Hippocampal formation (tissue), 2 donors: ENCODE data around the gene TYRO3.
A peak's percentile ranks its signal among the peaks of the same experiment; 100 is the strongest.

Source experiments
- DNase-seq, 2 donors: peaks; one replicate each; lab custom pipeline; 2025; lab: John Stamatoyannopoulos, UW

TYRO3 gene

DNA sequence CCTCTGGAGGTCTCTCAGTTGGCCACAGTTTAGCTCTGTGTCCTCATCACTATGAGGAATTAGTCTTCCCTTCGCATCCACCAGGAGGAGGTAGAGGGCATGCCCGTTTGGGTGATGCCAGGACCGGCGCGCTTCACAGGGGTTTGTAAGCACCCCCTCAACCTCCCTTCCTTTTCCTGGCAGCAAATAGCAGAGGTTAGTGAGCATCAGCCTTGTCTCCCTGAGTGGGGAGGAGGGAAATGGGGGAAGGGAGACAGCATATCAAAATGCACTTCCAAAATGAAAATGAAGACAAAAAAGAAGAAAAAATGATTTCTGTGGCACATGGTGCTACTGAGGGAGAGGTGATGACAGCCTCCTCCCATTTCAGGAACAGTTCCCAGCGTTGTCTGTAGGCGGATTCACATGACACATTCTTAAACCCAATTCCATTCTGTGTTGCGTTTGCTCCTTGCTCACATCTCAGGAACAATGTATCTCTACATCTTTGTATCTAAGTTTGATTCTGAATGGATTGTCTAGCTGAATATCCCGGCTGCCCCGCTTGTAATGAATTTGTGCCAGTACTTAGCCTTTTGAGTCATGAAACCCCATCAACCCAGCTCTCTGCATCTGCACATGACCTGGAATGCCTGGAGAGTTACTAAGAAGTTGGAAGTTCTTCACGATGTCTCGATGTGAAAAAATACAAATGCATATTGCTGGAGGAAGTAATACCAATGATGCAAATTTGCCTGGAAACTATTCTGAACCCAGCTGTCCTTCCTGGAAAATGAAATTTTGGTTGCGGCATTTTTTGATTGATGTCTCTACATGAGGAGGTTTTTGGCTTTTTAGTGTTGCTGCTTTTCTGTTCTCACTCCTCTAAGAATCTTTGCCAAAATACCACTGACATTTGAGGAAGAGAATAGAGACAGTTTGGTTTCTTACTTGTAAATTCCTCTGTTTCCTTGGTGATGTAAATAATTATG is 45.2 kb downstream of the TYRO3 start:
- peak; percentile 67 to 68 for DNase-seq

DNA sequence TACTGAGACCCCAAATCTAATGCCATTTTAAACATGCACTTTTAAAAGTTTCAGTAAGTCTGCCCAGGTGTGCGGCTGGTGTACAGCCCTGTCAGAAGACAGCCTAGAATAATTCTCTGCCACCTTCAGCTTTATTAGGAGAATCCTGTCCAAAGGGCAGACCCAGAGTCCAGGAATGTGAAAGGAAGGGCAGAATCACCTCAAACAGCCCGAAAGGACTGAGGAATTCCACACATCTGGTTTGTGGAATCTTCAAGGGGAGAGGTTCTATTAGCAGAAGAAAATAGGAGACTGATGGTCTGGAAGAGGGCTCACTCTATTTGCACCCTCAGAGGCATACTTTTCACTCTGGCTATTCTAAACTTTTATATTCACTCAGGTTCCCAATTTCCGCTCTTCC is 46.6 kb downstream of the TYRO3 start:
- no peak for DNase-seq

DNA sequence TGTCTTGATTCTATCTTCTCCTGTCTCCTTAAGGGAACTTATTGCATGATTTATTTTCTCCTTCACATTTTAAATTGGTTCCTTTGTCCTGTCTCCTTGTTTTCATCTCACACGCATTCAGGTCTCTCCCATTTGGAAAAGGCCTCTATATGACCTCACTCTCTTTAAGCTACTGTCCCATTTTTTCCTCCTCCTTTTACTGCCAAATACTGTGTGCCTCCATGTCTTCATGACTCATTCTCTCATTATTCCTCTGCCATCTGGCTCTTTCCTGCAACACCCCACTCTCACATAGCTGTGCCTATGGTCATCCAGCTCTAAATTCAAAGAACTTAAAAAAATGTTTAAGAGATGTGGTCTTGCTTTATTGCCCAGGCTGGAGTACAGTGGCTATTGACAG is 48.0 kb downstream of the TYRO3 start:
- DNase-seq: peak in 1 of 2 donors; percentile 13

DNA sequence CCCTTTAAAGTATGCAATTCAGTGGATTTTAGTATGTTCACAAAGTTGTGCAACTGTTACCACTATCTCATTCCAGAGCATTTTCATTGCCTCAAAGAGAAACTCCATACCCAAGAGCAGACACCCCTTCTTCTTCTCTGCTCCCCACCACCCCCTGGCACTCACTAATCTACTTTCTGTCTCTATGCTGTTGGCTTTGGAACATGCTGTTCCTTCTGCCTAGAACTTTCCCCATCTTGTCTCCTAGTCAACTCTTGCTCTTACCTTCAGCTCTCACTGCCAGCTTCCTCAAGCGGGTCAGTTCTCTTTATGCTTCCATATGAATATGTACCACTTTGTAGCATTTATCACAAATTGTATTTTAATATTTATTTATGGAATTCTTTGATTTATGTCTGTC is 50.1 kb downstream of the TYRO3 start:
- no peak for DNase-seq

DNA sequence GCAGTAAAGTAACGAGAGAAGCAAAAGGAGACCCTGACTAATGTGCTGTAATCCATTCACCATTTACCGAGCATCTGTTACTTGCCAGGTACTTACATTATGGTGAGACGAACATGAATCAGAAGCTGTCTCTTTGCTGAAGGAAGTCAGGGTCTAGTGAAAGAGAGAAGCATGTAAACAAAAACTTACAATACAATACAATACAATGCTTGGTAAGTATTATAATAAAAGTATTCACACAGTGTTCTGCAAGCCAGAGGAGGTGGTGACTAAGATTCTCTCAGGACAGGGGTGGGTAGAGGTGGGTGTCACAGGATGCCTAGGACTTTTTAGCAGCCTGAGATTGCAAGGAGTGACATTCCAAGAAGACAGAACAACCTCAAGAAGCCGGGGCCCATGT is 51.0 kb downstream of the TYRO3 start:
- DNase-seq: no peak

DNA sequence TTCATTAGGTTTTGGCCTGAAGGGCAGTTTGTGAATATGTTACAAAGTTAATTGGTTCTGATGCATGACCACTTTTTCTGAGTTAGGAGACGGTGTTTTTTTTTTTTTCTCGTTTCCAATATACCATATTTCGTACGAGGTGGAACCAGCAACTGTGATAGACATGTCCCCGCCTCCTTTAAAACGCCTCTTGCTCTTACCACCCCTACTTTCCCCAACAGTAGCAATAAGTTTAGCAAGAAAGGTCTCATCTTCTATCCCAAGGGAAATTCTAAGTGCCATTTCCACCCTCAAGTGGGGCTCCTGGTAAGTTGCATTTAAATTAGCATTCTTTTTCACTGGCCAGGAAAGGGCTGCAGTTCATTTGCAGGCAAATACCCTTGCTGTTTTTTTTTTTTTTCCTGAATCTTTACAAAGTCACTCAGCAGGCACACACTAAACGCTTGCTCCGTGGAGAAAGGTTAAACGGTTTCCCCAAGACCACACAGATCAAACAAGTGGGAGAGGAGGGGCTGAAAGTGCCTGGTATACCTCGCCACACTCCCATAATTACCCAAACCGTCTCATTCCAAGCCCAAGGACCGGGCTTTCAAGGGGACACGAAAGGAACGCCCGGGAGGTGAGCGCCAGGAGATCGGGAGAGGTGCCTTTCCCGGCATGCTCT is 61.7 kb downstream of the TYRO3 start:
- no peak for DNase-seq

DNA sequence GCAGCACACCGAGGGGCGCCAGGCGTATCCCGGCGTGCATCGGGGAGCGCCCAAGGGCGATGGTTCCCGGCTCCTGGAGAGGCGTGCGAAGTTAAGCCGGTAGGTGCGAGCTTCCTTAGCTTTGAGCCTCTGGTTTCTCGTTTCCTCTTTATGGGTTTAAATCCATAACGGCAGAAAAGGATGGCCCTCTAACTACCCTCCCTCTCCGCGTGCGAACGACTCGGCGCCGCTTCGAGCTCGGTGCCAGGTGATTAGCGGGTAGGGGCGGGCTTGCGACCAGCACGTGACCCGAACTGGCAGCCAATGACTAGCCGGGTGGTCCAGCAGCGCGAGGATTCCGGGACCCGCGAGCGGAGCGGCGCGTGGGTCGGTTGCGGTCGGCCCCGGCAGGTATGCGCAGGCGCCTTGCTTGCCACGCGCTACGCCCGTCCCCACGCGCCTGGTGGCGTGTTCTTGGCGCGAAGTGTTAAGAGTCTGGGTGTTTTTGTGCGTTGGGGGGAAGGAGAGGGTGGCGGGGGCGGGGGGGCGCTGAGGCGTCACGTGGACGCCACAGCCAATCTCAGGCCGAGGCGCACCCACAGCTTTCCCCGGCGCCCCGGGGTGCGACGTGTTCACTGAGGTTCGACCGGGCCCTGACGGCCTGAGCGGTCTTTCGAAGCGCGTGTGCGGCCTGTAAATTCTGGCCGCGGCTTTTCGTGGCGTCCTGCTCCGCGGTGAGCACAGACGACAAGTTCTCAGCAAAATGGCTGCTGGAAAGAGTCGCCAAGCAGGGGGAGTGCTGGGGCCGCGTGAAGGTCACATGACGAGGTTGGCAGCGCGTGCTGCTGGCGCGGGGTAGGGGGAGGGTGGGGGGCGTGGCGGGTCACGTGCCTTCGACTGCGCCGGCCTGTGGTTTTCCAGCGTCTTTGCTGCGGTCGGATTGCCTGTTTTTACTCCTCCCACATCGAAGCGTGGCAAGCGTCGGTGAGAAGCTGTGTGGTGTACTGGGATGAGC is 62.5 kb downstream of the TYRO3 start:
- DNase-seq: peak; percentile 81 to 86

DNA sequence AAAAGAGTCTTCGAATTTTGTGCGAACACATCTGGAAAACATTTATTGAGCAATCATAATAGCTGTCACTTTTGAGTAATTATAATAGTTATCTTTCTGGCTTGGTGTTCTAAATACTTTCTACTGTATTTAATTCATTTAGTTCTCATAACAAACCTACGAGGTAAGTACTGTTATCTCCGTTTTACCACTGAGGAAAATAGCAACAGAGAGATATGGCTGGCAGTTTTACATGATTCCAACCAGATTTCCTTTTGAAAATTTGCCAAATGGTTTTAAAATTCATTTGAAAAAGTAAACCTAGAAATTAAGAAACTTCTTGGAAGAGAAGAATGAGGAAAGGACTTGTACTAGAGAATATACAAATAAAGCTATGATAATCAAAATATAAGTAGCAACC is 63.9 kb downstream of the TYRO3 start:
- no peak for DNase-seq

DNA sequence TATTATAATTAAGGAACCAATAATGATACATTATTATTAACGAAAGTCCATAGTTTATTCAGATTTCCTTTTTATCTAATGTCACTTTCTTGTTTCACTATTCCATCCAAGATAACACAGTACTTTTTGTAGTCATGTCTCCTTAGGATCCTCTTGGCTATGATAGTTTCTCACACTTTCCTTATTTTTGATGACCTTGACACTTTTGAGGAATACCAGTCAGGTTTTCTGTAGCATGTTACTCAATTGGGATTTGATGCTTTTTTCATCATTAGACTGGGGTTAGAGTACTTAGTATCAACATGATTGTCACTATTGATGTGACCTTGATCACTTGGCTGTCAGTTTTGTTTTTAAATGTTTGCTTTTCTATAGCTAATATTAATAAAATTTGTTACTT is 68.2 kb downstream of the TYRO3 start:
- DNase-seq: no peak

DNA sequence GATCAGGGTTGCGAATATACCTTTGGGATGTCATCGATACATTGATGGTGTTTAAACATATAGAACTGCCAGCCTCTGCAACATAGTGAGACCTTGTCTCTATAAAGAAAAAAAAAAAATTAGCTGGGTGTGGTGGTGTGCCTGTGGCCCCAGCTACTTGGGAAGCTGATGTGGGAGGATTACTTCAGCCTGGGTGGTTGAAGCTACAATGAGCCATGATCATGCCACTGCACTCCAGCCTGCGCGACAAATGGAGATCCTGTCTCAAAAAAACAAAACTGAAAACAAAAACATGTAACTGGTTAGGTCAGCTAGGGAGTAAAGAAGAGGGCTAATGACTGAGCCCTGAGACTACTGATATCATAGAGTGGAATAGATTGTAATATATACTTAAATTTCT is 70.5 kb downstream of the TYRO3 start:
- no peak for DNase-seq

DNA sequence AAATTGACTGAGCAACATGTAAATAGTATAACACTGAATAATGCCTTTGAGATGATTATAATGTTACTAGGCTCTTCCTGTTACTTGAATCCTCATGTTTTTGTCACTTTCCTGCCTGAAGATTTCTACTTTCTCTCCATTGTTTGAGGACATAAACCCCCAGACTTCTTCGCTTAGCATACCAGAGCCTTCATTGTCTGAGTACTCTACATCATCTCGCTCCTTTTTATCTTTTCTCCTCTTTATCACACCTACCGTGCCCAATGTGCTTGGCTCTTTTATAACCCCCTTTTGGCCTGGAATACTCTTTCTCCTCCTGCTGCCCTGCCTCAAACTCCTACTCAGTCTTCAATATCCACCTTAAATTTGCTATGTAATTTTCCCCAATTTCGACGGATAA is 70.9 kb downstream of the TYRO3 start:
- no peak for DNase-seq

DNA sequence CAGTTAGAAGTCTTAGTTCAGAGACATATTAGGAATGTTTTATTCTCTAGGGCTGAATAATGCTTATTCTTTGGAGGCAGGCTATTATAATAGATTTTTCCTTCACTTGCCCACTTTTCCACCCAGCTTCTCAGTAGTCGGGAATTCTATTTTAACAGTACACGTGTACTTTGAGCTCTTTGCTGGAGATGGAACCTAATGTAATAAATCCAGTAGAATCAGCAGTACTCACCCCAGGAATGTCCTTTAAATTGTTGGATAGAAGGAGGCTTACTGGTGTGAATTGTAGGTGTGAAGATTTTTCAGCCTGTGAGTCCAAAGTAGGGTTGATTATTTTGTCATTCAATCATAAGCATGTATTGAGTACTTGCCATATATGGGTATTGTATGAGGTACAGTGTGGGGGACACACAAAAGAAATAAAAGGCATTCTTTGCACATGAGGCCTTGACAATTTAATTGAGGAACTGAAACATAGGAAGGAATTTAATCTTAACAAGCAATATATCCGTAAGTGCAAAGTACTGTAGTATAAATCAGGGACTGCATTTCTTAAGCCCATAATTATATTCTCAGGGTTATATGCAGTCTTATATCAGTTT is 71.7 kb downstream of the TYRO3 start:
- no peak for DNase-seq

DNA sequence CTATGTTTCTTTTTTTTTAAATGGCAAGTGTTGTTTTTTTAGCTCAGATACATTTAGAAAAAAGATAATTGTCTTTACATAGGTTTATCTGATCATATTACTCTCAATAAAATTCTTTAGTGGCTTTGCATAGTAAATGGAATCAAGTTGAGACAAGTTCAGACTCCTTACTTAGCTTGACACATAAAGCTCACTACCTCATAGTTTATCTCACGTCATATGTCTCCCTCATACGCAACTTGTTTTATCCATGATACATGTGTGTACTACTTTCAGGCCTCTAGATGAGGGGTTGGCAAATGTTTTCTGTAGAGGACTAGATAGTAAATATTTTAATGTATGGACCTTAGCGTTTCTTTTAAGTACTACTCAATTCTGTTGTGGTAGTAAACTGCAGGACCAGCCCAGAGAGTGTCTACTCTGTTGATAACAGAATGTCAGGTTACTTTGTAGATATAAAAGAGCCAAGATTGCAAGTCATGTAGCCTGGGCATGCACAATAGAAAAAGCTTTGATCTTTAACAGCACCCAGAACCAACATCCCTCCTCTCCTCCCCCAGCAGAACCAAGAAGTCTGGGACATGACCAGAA is 73.0 kb downstream of the TYRO3 start:
- DNase-seq: no peak
